Esophagus muscularis mucosa (tissue), 4 donors: ENCODE results near the gene ZNF407. TPM values are rescaled to one million over a fixed set of nuclear protein-coding genes. Genes with fewer than 3 reads are reported as not detected.

Source experiments
- DNase-seq: peaks from one replicate; pipeline ENCODE4 v3.0.0-alpha.2; 2017; ENCODE audit errors: extremely low spot score
- H3K27ac ChIP-seq, 4 donors: fragments of 200-600 bp; sonication (generic); replicated peaks in 1 of 4; 1 replicate in 3 of 4; 2 replicates in 1 of 4; pipeline ENCODE4 v1.5.1; 2016 to 2019; ENCODE audit warnings: mild to moderate bottlenecking in 1 of 4
- H3K27me3 ChIP-seq, 4 donors: fragments of 200-600 bp; sonication (generic); one replicate each; pipeline versions ENCODE4 v1.5.1 to v1.6.0; 2016 to 2019
- H3K36me3 ChIP-seq, 4 donors: fragments of 200-600 bp; sonication (generic); one replicate each; pipeline ENCODE4 v1.5.1; 2016 to 2019
- H3K4me1 ChIP-seq, 4 donors: fragments of 200-600 bp; sonication (generic); one replicate each; pipeline ENCODE4 v1.5.1; 2016 to 2019
- H3K4me3 ChIP-seq, 4 donors: fragments of 200-600 bp; sonication (generic); 1 replicate in 2 of 4; 2 replicates in 2 of 4; pipeline ENCODE4 v1.5.1; 2016 to 2019; ENCODE audit warnings: mild to moderate bottlenecking in 4 of 4, moderate library complexity in 1 of 4
- H3K9me3 ChIP-seq, 4 donors: fragments of 200-600 bp; sonication (generic); 1 replicate in 3 of 4; 2 replicates in 1 of 4; pipeline ENCODE4 v1.5.1; 2016 to 2019
- EP300 ChIP-seq: sonication (generic); formaldehyde crosslinking; IDR thresholded peaks from one replicate; pipeline ENCODE4 v1.6.1; 2017; ENCODE audit warnings: antibody characterized with exemption
- POLR2A ChIP-seq: fragments of 450-650 bp; IDR thresholded peaks from one replicate; pipeline ENCODE4 v1.6.1; 2017; ENCODE audit warnings: antibody characterized with exemption, moderate library complexity, mild to moderate bottlenecking, low read depth
- POLR2AphosphoS5 ChIP-seq, 2 donors: sonication (generic); formaldehyde crosslinking; IDR thresholded peaks; one replicate each; pipeline ENCODE4 v1.6.1; 2017; ENCODE audit warnings: antibody characterized with exemption in 2 of 2
- WGBS: methylation state at CpG from one replicate; pipeline ENCODE4 v1.1.5; 2018; 5-methylcytosine and 5-hydroxymethylcytosine counted together
- intact Hi-C: fragments of 100-400 bp; cut with DNase I; formaldehyde crosslinking; loops from one replicate; pipeline ENCODE4 v1.15.1; 2023
- total RNA-seq, 4 donors: library from RNA; depleted of rRNA; stranded (reverse); fragments of >200 nt; gene quantifications; one replicate each; pipeline versions ENCODE4 v1.1.0 to v1.2.1, GENCODE V29; 2016
- TF ChIP-seq, protein P1 (sequence below), 3 experiments: fragments of 200-600 bp in 2 of 3; fragments of 450-650 bp in 1 of 3; sonication (generic) in 2 of 3; IDR thresholded peaks; one replicate each; pipeline ENCODE4 v1.5.1; 2017 to 2019; ENCODE audit warnings: antibody characterized with exemption in 3 of 3, mild to moderate bottlenecking in 2 of 3, moderate library complexity in 1 of 3

Gene ZNF407
- total RNA-seq, 4 donors from 2014 or later = 13.9 to 19.1 (median 17.2) TPM

DNA sequence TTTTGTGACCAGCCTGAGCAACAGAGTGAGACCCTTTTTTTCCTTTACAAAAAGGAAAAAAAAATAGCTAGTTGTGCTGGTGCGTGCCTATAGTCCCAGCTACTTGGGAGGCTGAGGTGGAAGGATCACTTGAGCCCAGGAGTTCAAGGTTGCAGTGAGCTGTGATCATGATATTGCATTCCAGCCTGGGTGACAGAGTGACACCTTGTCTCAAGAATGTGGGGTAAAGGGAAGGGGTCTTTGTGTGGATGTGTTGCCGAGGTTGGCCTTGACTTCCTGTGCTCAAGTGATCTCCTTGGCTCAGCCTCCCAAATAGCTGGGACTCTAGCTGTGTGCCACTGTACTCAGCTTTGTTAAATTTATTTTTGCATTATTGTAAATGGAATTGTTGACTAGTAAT is 120.6 kb downstream of the ZNF407 start:
- DNase-seq = no peak
- Histone ChIP-seq H3K27me3 (no peaks in the 10 kb centered on the region), H3K4me1 (peaks cover 0 to 10% (median 4%) of the 10 kb centered on the region in 4 donors), H3K36me3 (no peaks in the 10 kb centered on the region), H3K9me3 (no peaks in the 10 kb centered on the region), H3K27ac (no peak overlapping the region), H3K4me3 (no peak overlapping the region)
- WGBS = 90% methylated on average over 2 of the region's 2 CpGs
- intact Hi-C loops = no loop called here
- TF ChIP-seq POLR2AphosphoS5 (IDR thresholded peaks at IDR 0.05) (no peak), EP300 (no peak), POLR2A (no peak)
- TF ChIP-seq, protein P1, sequence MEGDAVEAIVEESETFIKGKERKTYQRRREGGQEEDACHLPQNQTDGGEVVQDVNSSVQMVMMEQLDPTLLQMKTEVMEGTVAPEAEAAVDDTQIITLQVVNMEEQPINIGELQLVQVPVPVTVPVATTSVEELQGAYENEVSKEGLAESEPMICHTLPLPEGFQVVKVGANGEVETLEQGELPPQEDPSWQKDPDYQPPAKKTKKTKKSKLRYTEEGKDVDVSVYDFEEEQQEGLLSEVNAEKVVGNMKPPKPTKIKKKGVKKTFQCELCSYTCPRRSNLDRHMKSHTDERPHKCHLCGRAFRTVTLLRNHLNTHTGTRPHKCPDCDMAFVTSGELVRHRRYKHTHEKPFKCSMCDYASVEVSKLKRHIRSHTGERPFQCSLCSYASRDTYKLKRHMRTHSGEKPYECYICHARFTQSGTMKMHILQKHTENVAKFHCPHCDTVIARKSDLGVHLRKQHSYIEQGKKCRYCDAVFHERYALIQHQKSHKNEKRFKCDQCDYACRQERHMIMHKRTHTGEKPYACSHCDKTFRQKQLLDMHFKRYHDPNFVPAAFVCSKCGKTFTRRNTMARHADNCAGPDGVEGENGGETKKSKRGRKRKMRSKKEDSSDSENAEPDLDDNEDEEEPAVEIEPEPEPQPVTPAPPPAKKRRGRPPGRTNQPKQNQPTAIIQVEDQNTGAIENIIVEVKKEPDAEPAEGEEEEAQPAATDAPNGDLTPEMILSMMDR (IDR thresholded peaks at IDR 0.05) = no peak

DNA sequence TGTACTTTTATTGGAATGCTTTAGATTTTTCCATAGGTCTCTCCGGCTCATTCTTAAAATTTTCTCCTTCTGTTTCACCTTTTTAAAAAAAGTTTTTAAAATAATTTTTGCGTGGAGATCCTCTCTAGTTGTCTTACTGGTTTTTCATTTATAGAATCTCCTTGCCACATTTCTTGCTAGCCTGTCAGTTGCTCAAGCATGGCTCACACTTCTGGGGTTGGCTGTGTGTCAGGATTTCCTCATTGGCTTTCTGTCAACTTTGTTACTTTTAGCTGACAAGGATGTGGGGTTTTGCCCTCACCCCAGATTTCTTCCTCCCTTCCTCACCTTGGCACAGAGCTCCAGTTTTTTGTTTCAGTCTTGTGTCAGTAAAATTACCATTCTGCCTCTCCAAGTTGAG is 124.6 kb downstream of the ZNF407 start:
- no peak for DNase-seq
- Histone ChIP-seq H3K36me3 (no peaks in the 10 kb centered on the region), H3K27ac (no peak overlapping the region), H3K27me3 (no peaks in the 10 kb centered on the region), H3K4me3 (no peak overlapping the region), H3K4me1 (peaks cover 0 to 16% (median 4%) of the 10 kb centered on the region in 4 donors), H3K9me3 (no peaks in the 10 kb centered on the region)
- WGBS = 84% methylated on average over 2 of the region's 2 CpGs
- intact Hi-C loops = no loop called here
- TF ChIP-seq, protein P1 (IDR thresholded peaks at IDR 0.05) = no peak
- TF ChIP-seq EP300 = no peak
- no peak for TF ChIP-seq POLR2AphosphoS5 (IDR thresholded peaks at IDR 0.05)
- TF ChIP-seq POLR2A = no peak

DNA sequence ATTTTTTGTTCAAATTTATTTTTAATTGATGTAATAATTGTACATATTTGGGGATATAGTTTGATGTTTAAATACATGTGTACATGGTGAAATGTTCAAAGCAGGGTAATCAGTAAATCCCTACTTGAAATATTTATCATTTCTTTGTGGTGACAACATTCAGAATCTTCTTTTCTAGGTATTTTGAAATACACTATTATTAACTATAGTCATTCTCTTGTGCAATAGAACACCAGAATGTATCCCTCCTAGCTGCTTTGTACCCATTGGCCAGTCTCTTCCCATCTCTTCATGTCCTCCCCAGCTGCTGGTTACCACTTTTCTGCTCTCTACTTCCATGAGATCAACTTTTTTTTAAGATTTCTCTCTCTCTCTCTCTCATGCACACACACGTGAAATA is 126.5 kb downstream of the ZNF407 start:
- H3K27ac ChIP-seq = no peak overlapping the region
- no peaks in the 10 kb centered on the region for H3K36me3 ChIP-seq
- 90% methylated on average over 1 of the region's 1 CpG for WGBS
- no peaks in the 10 kb centered on the region for H3K9me3 ChIP-seq
- intact Hi-C loops = no loop called here
- TF ChIP-seq POLR2A (no peak), POLR2AphosphoS5 (IDR thresholded peaks at IDR 0.05) (no peak), EP300 (no peak)
- TF ChIP-seq, protein P1 (IDR thresholded peaks at IDR 0.05) = no peak
- H3K4me3 ChIP-seq = no peak overlapping the region
- H3K27me3 ChIP-seq = no peaks in the 10 kb centered on the region
- DNase-seq = no peak
- peaks cover 0 to 16% (median 4%) of the 10 kb centered on the region in 4 donors for H3K4me1 ChIP-seq

DNA sequence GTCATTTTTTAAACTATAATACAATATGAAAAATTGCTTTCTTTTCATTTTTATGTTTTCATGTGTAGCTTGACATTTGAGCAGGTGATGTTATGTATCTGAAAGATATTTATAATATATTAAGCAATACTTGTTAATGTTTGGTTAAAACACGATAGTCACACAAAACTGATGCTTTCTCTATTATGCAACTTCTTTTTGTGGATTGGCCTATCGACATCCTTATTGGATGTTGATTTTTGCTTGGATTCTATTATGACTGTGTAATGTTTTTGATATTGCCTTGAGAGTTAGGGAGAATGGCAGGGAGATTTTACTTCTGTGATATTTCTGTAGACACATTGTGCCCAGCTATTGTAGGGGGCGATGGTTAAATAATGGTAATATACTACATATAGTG is 128.0 kb downstream of the ZNF407 start:
- no peak overlapping the region for H3K27ac ChIP-seq
- WGBS = 89% methylated on average over 3 of the region's 3 CpGs
- no peaks in the 10 kb centered on the region for H3K27me3 ChIP-seq
- intact Hi-C loops = no loop called here
- no peak overlapping the region for H3K4me3 ChIP-seq
- peaks cover 0 to 16% (median 4%) of the 10 kb centered on the region in 4 donors for H3K4me1 ChIP-seq
- no peaks in the 10 kb centered on the region for H3K9me3 ChIP-seq
- no peak for TF ChIP-seq POLR2AphosphoS5 (IDR thresholded peaks at IDR 0.05)
- TF ChIP-seq, protein P1 (IDR thresholded peaks at IDR 0.05) = no peak
- no peak for TF ChIP-seq POLR2A
- TF ChIP-seq EP300 = no peak
- DNase-seq = no peak
- H3K36me3 ChIP-seq = no peaks in the 10 kb centered on the region

DNA sequence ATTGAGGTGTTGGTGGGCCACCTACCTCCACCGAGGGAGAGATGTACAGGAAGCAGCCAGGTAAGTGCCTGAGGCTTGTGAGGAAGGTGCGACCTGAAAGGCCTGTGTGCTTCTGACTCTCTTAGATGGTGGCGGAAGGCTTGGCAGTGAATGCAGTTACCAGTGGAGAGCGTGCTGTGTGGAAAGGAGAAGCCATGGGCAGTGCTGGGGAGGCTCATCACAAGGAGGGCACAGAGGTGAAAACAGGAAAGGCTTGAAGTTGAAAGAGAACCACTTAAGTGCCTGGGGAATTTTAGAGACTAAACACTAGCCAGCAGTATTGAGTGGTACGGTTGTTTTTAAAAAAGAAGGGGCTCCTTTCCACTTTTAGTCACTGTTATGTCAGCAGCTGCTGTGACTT is 130.9 kb downstream of the ZNF407 start:
- TF ChIP-seq, protein P1 (IDR thresholded peaks at IDR 0.05) = no peak
- TF ChIP-seq POLR2A (no peak), POLR2AphosphoS5 (IDR thresholded peaks at IDR 0.05) (no peak), EP300 (no peak)
- Histone ChIP-seq H3K4me3 (no peak overlapping the region), H3K9me3 (no peaks in the 10 kb centered on the region), H3K36me3 (no peaks in the 10 kb centered on the region), H3K4me1 (peaks cover 0 to 3% (median 0%) of the 10 kb centered on the region in 4 donors), H3K27me3 (no peaks in the 10 kb centered on the region), H3K27ac (no peak overlapping the region)
- intact Hi-C loops = no loop called here
- no peak for DNase-seq
- 97% methylated on average over 5 of the region's 5 CpGs for WGBS
